HCT116 (cell line): Measurements from ENCODE around the gene PIWIL4. TPM values are rescaled to one million over a fixed set of nuclear protein-coding genes. Genes with fewer than 3 reads are reported as not detected.
"Not testable (repeated sequence)": the region's sequence is repeated elsewhere in the genome, so short reads cannot be mapped to it uniquely, and the experiment has no call there.

Experiments
- ATAC-seq: fragments of 200-7000 bp; cut with Tn5 transposase; 2 replicates; pipeline ENCODE4 v1.9.1; 2020; ENCODE audit warnings: mild to moderate bottlenecking, moderate library complexity
- BruUV-seq: library from RNA; stranded (reverse); fragments of 400-500 nt; replicated peaks from 2 replicates; lab custom pipeline; 2021; lab: Mats Ljungman, UMichigan
- CTCF ChIA-PET: fragments of 300-600 bp; sonication (Branson Sonifier 250); formaldehyde crosslinking; loops from one replicate; lab custom pipeline; 2021; ENCODE audit warnings: antibody characterized with exemption; lab: Charles Lee
- POLR2A ChIA-PET: fragments of 300-600, 350-600 bp; sonication (Branson Sonifier 250); formaldehyde crosslinking; loops from one replicate; lab custom pipeline; 2021; ENCODE audit warnings: antibody characterized with exemption; lab: Charles Lee
- RAD21 ChIA-PET, 2 experiments: fragments of 300-600 bp; sonication (Branson Sonifier 250); formaldehyde crosslinking; loops; one replicate each; lab custom pipeline; 2023; ENCODE audit warnings: low total read pairs in 2 of 2; ENCODE audit not compliant: uncharacterized antibody in 2 of 2, unreplicated experiment in 2 of 2, low non-redundant PET in 1 of 2; lab: Charles Lee
- DNase-seq: peaks from one replicate; pipeline ENCODE4 v3.0.0-alpha.2; 2010; ENCODE audit warnings: low read depth, low spot score
- H2AFZ ChIP-seq: fragments of 200-600 bp; shearing (Covaris generic), sonication (generic); 2 replicates; pipeline ENCODE4 v1.6.1; 2017; ENCODE audit warnings: low read depth, mixed run types, mixed read lengths, antibody characterized with exemption, low read length; ENCODE audit not compliant: poor library complexity, severe bottlenecking
- H3K27ac ChIP-seq: 2 replicates; pipeline ENCODE4 v1.5.1; 2012; ENCODE audit warnings: low read depth, low read length
- H3K27me3 ChIP-seq: fragments of 200-600 bp; sonication (generic); 2 replicates; pipeline ENCODE4 v1.6.1; 2016; ENCODE audit warnings: mixed run types, low read length, mixed read lengths; ENCODE audit not compliant: insufficient read depth
- H3K36me3 ChIP-seq, 2 experiments: fragments of 200-500 bp in 1 of 2; fragments of 200-600 bp in 1 of 2; sonication (Bioruptor generic) in 1 of 2; sonication (generic) in 1 of 2; 2 replicates each; pipeline versions ENCODE4 v1.5.1 to v1.6.1; 2014 to 2016; ENCODE audit warnings: low read length in 2 of 2, inconsistent platforms in 1 of 2, mixed read lengths in 1 of 2, mixed run types in 1 of 2; ENCODE audit not compliant: insufficient read depth in 2 of 2, control insufficient read depth in 1 of 2
- H3K4me1 ChIP-seq, 2 experiments: fragments of 200-600 bp in 1 of 2; sonication (generic) in 1 of 2; 2 replicates each; pipeline versions ENCODE4 v1.5.1 to v1.6.1; 2012 to 2017; ENCODE audit warnings: low read length in 2 of 2, inconsistent platforms in 1 of 2, mild to moderate bottlenecking in 1 of 2, mixed read lengths in 1 of 2, mixed run types in 1 of 2, moderate library complexity in 1 of 2; ENCODE audit not compliant: insufficient read depth in 2 of 2, control insufficient read depth in 1 of 2
- H3K4me2 ChIP-seq: fragments of 200-600 bp; sonication (generic); 2 replicates; pipeline ENCODE4 v1.6.1; 2017; ENCODE audit warnings: mixed run types, low read length, mixed read lengths
- H3K4me3 ChIP-seq, 2 experiments: fragments of 200-600 bp in 1 of 2; sonication (generic) in 1 of 2; replicated peaks in 1 of 2; 2 replicates each; pipeline ENCODE4 v1.5.1; 2011 to 2016; ENCODE audit warnings: low read length in 2 of 2, control low read depth in 1 of 2, low read depth in 1 of 2, mild to moderate bottlenecking in 1 of 2, mixed read lengths in 1 of 2, mixed run types in 1 of 2
- H3K79me2 ChIP-seq: fragments of 200-600 bp; sonication (generic); 2 replicates; pipeline ENCODE4 v1.6.1; 2017; ENCODE audit warnings: mild to moderate bottlenecking, mixed run types, low read length, moderate library complexity, mixed read lengths; ENCODE audit not compliant: insufficient read depth
- H3K9ac ChIP-seq: fragments of 200-600 bp; sonication (generic); 2 replicates; pipeline ENCODE4 v1.6.1; 2016; ENCODE audit warnings: low read length, mixed read lengths
- H3K9me2 ChIP-seq: fragments of 200-600 bp; sonication (generic), shearing (Covaris generic); 2 replicates; pipeline ENCODE4 v1.6.1; 2017; ENCODE audit warnings: mixed run types, mild to moderate bottlenecking, moderate library complexity; ENCODE audit not compliant: insufficient read depth
- H3K9me3 ChIP-seq, 2 experiments: fragments of 200-500 bp in 1 of 2; fragments of 200-600 bp in 1 of 2; sonication (Bioruptor generic) in 1 of 2; sonication (generic) in 1 of 2; 2 replicates each; pipeline ENCODE4 v1.6.1; 2014 to 2017; ENCODE audit warnings: low read length in 2 of 2, mixed read lengths in 2 of 2, inconsistent platforms in 1 of 2, low read depth in 1 of 2, mild to moderate bottlenecking in 1 of 2, mixed run types in 1 of 2, moderate library complexity in 1 of 2; ENCODE audit not compliant: control insufficient read depth in 1 of 2, insufficient read depth in 1 of 2
- H4K20me1 ChIP-seq: fragments of 200-600 bp; sonication (generic), shearing (Covaris generic); 2 replicates; pipeline ENCODE4 v1.6.1; 2017; ENCODE audit warnings: mixed run types, mild to moderate bottlenecking, moderate library complexity; ENCODE audit not compliant: insufficient read depth
- CBX3 ChIP-seq: IDR thresholded peaks from 2 replicates; pipeline ENCODE4 v1.6.1; 2012; ENCODE audit warnings: low read depth
- CEBPB ChIP-seq: IDR thresholded peaks from 2 replicates; pipeline ENCODE4 v1.6.1; 2012; ENCODE audit warnings: low read depth
- EGR1 ChIP-seq: IDR thresholded peaks from 2 replicates; pipeline ENCODE4 v1.6.1; 2012; ENCODE audit warnings: low read depth
- ELF1 ChIP-seq: IDR thresholded peaks from 2 replicates; pipeline ENCODE4 v1.6.1; 2012; ENCODE audit warnings: low read depth, borderline replicate concordance
- EZH2 ChIP-seq: fragments of 200-600 bp; sonication (generic); IDR thresholded peaks from 2 replicates; pipeline ENCODE4 v1.6.1; 2017; ENCODE audit warnings: antibody characterized with exemption, mixed run types
- EZH2phosphoT487 ChIP-seq: fragments of 200-600 bp; IDR thresholded peaks from 2 replicates; pipeline ENCODE4 v1.6.1; 2018; ENCODE audit warnings: antibody characterized with exemption, borderline replicate concordance
- FOSL1 ChIP-seq: IDR thresholded peaks from 2 replicates; pipeline ENCODE4 v1.6.1; 2012; ENCODE audit warnings: low read depth
- POLR2AphosphoS5 ChIP-seq: IDR thresholded peaks from 2 replicates; pipeline ENCODE4 v1.6.1; 2011; ENCODE audit warnings: mild to moderate bottlenecking, low read depth, low read length, moderate library complexity
- SIN3A ChIP-seq: IDR thresholded peaks from 2 replicates; pipeline ENCODE4 v1.6.1; 2012; ENCODE audit warnings: low read depth
- SP1 ChIP-seq: IDR thresholded peaks from 2 replicates; pipeline ENCODE4 v1.6.1; 2012; ENCODE audit warnings: low read depth
- SRF ChIP-seq: IDR thresholded peaks from 2 replicates; pipeline ENCODE4 v1.6.1; 2012; ENCODE audit warnings: low read depth
- TCF7L2 ChIP-seq: IDR thresholded peaks from 2 replicates; pipeline ENCODE4 v1.7.0; 2011; ENCODE audit warnings: borderline replicate concordance, inconsistent platforms; ENCODE audit not compliant: insufficient read depth, insufficient read length; ENCODE audit errors: extremely low read depth
- YY1 ChIP-seq: IDR thresholded peaks from 2 replicates; pipeline ENCODE4 v1.6.1; 2011; ENCODE audit warnings: low read length, low read depth, moderate library complexity, mild to moderate bottlenecking; ENCODE audit not compliant: insufficient replicate concordance; ENCODE audit errors: extremely low read depth
- ZFX ChIP-seq: fragments of 450-650 bp; IDR thresholded peaks from 2 replicates; pipeline ENCODE4 v1.6.1; 2017
- ZNF274 ChIP-seq: fragments of 200-500 bp; sonication (Bioruptor generic); IDR thresholded peaks from 2 replicates; pipeline ENCODE4 v1.6.1; 2014; ENCODE audit warnings: mild to moderate bottlenecking, low read depth, low read length, inconsistent platforms
- intact Hi-C: fragments of 100-400 bp; cut with micrococcal nuclease; formaldehyde crosslinking; loops from 2 replicates; pipeline ENCODE4 v1.10.0; 2022
- total RNA-seq: library from RNA; stranded (reverse); gene quantifications from one replicate; pipeline ENCODE4 v1.2.1, GENCODE V29; 2021; ENCODE audit not compliant: unreplicated experiment
- TF ChIP-seq, protein P1 (sequence below): IDR thresholded peaks from 2 replicates; pipeline ENCODE4 v1.6.1; 2012
- TF ChIP-seq, protein P2 (sequence below): IDR thresholded peaks from 2 replicates; pipeline ENCODE4 v1.6.1; 2011; ENCODE audit warnings: mild to moderate bottlenecking, low read length, moderate library complexity; ENCODE audit not compliant: insufficient replicate concordance; ENCODE audit errors: extremely low read depth

PIWIL4 gene
- total RNA-seq, 1 experiment from 2014 or later, result 0.34 TPM

DNA sequence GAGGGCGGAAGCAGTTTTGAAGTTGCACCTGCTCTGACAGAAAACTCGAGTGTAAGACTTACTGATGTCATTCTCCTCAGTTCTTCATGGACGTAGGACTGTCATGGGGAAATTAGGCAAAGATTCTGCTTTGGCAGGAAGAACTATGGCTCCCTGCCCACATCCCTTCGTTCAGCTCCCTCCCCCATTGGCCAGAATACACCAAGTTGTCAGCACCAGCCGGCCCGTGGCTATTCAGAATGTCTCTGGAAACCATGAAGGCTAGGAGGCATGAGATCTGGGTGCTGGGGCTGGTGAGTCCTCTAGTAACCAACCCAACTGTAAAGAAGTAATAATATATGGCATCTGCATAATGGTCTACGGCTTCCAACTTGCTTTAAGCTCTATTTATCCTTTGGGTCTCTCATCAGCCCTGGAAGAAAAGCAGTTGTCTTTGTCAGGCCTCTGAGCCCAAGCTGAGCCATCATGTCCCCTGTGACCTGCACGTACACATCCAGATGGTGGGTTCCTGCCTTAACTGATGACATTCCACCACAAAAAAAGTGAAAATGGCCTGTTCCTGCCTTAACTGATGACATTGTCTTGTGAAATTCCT is 74.1 kb downstream of the PIWIL4 start (continued):
- TF ChIP-seq POLR2AphosphoS5 (no peak), FOSL1 (no peak), EGR1 (no peak), SRF (no peak), EZH2 (no peak), ZFX (no peak)
- TF ChIP-seq, protein P1, sequence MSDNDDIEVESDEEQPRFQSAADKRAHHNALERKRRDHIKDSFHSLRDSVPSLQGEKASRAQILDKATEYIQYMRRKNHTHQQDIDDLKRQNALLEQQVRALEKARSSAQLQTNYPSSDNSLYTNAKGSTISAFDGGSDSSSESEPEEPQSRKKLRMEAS, result no peak

DNA sequence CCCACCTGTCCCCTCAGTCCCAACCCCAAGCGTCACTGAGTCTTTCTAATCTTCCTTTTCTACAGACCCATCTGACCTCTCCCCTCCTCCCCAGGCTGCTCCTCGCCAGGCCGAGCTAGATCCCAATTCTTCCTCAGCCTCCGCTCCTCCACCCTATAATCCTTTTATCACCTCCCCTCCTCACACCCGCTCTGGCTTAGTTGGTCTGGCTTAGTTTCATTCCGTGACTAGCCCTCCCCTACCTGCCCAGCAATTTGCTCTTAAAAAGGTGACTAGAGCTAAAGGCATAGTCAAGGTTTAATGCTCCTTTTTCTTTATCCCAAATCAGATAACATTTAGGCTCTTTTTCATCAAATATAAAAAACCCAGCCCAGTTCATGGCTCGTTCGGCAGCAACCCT is 76.0 kb downstream of the PIWIL4 start:
- CTCF ChIA-PET, POLR2A ChIA-PET: not testable (repeated sequence)

DNA sequence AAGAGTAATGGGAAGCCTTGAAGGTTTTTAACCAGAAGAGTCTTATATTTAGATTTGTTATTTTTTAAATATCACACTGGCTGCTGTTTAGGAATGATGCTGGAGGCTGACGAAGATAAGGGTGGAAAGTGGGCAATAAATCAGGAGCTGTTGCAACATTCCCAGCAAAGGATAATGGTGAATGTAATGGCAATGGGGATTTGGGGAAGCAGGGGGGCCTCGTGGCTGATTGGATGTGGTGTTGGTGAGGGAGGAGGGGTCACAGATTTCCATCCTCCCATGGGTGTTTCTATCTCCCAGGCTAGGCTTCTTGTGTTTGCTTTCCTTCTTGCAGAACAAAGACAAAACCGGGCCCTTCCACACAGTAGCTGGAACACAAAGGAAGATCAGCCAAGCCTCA is 80.8 kb downstream of the PIWIL4 start:
- Histone ChIP-seq H3K36me3 (no peaks in the 10 kb centered on the region), H3K79me2 (no peaks in the 10 kb centered on the region), H3K4me3 (no peak overlapping the region), H2AFZ (no peak overlapping the region), H4K20me1 (no peaks in the 10 kb centered on the region), H3K9me2 (no peaks in the 10 kb centered on the region), H3K27me3 (no peaks in the 10 kb centered on the region), H3K9ac (no peak overlapping the region), H3K9me3 (no peaks in the 10 kb centered on the region), H3K4me2 (no peak overlapping the region), H3K27ac (no peak overlapping the region), H3K4me1 (no peaks in the 10 kb centered on the region)
- TF ChIP-seq SRF (no peak), TCF7L2 (no peak), CEBPB (no peak), EGR1 (no peak), EZH2phosphoT487 (no peak), ZNF274 (no peak), FOSL1 (no peak), CBX3 (no peak), SIN3A (no peak), YY1 (no peak), SP1 (no peak), ELF1 (no peak), EZH2 (no peak)
- TF ChIP-seq, protein P2, sequence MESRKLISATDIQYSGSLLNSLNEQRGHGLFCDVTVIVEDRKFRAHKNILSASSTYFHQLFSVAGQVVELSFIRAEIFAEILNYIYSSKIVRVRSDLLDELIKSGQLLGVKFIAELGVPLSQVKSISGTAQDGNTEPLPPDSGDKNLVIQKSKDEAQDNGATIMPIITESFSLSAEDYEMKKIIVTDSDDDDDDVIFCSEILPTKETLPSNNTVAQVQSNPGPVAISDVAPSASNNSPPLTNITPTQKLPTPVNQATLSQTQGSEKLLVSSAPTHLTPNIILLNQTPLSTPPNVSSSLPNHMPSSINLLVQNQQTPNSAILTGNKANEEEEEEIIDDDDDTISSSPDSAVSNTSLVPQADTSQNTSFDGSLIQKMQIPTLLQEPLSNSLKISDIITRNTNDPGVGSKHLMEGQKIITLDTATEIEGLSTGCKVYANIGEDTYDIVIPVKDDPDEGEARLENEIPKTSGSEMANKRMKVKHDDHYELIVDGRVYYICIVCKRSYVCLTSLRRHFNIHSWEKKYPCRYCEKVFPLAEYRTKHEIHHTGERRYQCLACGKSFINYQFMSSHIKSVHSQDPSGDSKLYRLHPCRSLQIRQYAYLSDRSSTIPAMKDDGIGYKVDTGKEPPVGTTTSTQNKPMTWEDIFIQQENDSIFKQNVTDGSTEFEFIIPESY, result no peak
- TF ChIP-seq, protein P1, result no peak
- DNase-seq (no peak), ATAC-seq (no peak)
- POLR2A ChIA-PET, result no interaction called here
- BruUV-seq, result no TSS peak
- RAD21 ChIA-PET, result no interaction called here
- intact Hi-C loops, result no loop called here
- CTCF ChIA-PET, result no interaction called here

More for the DNA sequence above, 76.0 kb downstream of the PIWIL4 start:
- H3K27ac ChIP-seq, H2AFZ ChIP-seq, H3K4me3 ChIP-seq, DNase-seq, H3K79me2 ChIP-seq, H4K20me1 ChIP-seq, H3K27me3 ChIP-seq, H3K9ac ChIP-seq, H3K36me3 ChIP-seq, intact Hi-C loops, BruUV-seq, RAD21 ChIA-PET, H3K9me3 ChIP-seq, ATAC-seq, H3K9me2 ChIP-seq, H3K4me2 ChIP-seq: not testable (repeated sequence)
- H3K4me1 ChIP-seq, result peaks cover 0 to 16% of the 10 kb centered on the region in 2 experiments; a peak in 3 of 4 replicates
